WTC11 (cell line): ENCODE results near the gene ASPN. TPM values are rescaled to one million over a fixed set of nuclear protein-coding genes. Genes with fewer than 3 reads are reported as not detected.

Source experiments
- ATAC-seq: fragments of 200-7000 bp; cut with Tn5 transposase; 2 replicates; pipeline ENCODE4 v1.10.0; 2021; ENCODE audit warnings: mild to moderate bottlenecking, moderate library complexity
- CTCF ChIA-PET: fragments of 300-600 bp; sonication (Branson Sonifier 250); formaldehyde crosslinking; loops from one replicate; lab custom pipeline; 2021; ENCODE audit warnings: antibody characterized with exemption; lab: Charles Lee
- POLR2A ChIA-PET: fragments of 350-600 bp; sonication (Branson Sonifier 250); formaldehyde crosslinking; loops from one replicate; lab custom pipeline; 2021; ENCODE audit warnings: antibody characterized with exemption; lab: Charles Lee
- DNase-seq: peaks from one replicate; pipeline ENCODE4 v3.0.0; 2021; ENCODE audit warnings: low spot score
- H3K27ac Mint-ChIP-seq: 2 replicates; pipeline ENCODE4 v1.8.0; 2021; ENCODE audit warnings: mixed read lengths
- H3K27me3 Mint-ChIP-seq: 2 replicates; pipeline ENCODE4 v1.8.0; 2021; ENCODE audit warnings: low read depth, mild to moderate bottlenecking, moderate library complexity, mixed read lengths
- H3K36me3 Mint-ChIP-seq: 2 replicates; pipeline ENCODE4 v1.8.0; 2021; ENCODE audit warnings: mixed read lengths
- H3K4me1 Mint-ChIP-seq: 2 replicates; pipeline ENCODE4 v1.8.0; 2022; ENCODE audit warnings: mixed read lengths
- H3K4me3 Mint-ChIP-seq: 2 replicates; pipeline ENCODE4 v1.8.0; 2021; ENCODE audit warnings: mild to moderate bottlenecking, moderate library complexity, mixed read lengths
- H3K9me3 Mint-ChIP-seq: 2 replicates; pipeline ENCODE4 v1.8.0; 2021; ENCODE audit warnings: mixed read lengths
- NFE2L1 ChIP-seq: sonication (generic); formaldehyde crosslinking; IDR thresholded peaks from 2 replicates; pipeline ENCODE4 v1.8.1; 2023; ENCODE audit warnings: missing genetic modification reagents
- SMAD3 ChIP-seq: sonication (generic); formaldehyde crosslinking; IDR thresholded peaks from 2 replicates; pipeline ENCODE4 v1.8.0; 2022; ENCODE audit warnings: missing genetic modification reagents, mild to moderate bottlenecking, borderline replicate concordance
- TEAD1 ChIP-seq: sonication (generic); formaldehyde crosslinking; IDR thresholded peaks from 2 replicates; pipeline ENCODE4 v1.8.0; 2022; ENCODE audit warnings: mild to moderate bottlenecking, missing genetic modification reagents
- TEAD4 ChIP-seq: sonication (generic); formaldehyde crosslinking; IDR thresholded peaks from 2 replicates; pipeline ENCODE4 v1.8.0; 2022; ENCODE audit warnings: mild to moderate bottlenecking, missing genetic modification reagents
- total RNA-seq: library from RNA; stranded (reverse); gene quantifications from 3 replicates; pipeline ENCODE4 v1.2.3, GENCODE V29; 2021
- TF ChIP-seq, protein P1 (sequence below): sonication (generic); formaldehyde crosslinking; IDR thresholded peaks from 2 replicates; pipeline ENCODE4 v1.8.1; 2023; ENCODE audit warnings: mild to moderate bottlenecking, missing genetic modification reagents
- TF ChIP-seq, protein P2 (sequence below): sonication (generic); formaldehyde crosslinking; IDR thresholded peaks from 2 replicates; pipeline ENCODE4 v1.8.0; 2023; ENCODE audit warnings: missing genetic modification reagents
- TF ChIP-seq, protein P3 (sequence below): fragments of 250-450 bp; sonication (Bioruptor Pico); conservative IDR thresholded peaks from 2 replicates; pipeline ENCODE4 v1.9.0; 2021; ENCODE audit warnings: mild to moderate bottlenecking
- TF ChIP-seq, protein P4 (sequence below): fragments of 250-450 bp; sonication (Bioruptor Pico); IDR thresholded peaks from 2 replicates; pipeline ENCODE4 v1.9.0; 2021; ENCODE audit warnings: mild to moderate bottlenecking
- TF ChIP-seq, protein P5 (sequence below): sonication (generic); formaldehyde crosslinking; IDR thresholded peaks from 2 replicates; pipeline ENCODE4 v1.8.0; 2023; ENCODE audit warnings: missing genetic modification reagents, mild to moderate bottlenecking, borderline replicate concordance
- TF ChIP-seq, protein P6 (sequence below): sonication (generic); formaldehyde crosslinking; IDR thresholded peaks from 2 replicates; pipeline ENCODE4 v1.8.0; 2022; ENCODE audit warnings: mild to moderate bottlenecking, missing genetic modification reagents
- TF ChIP-seq, protein P7 (sequence below): sonication (generic); formaldehyde crosslinking; IDR thresholded peaks from 2 replicates; pipeline ENCODE4 v1.8.1; 2022; ENCODE audit warnings: mild to moderate bottlenecking, moderate library complexity, missing genetic modification reagents
- TF ChIP-seq, protein P8 (sequence below): sonication (generic); formaldehyde crosslinking; IDR thresholded peaks from 2 replicates; pipeline ENCODE4 v1.8.0; 2022; ENCODE audit warnings: mild to moderate bottlenecking, missing genetic modification reagents
- TF ChIP-seq, protein P9 (sequence below): sonication (generic); formaldehyde crosslinking; IDR thresholded peaks from 2 replicates; pipeline ENCODE4 v1.8.1; 2022; ENCODE audit warnings: missing genetic modification reagents, borderline replicate concordance

ASPN gene
- total RNA-seq, 1 experiment from 2014 or later = not detected

DNA sequence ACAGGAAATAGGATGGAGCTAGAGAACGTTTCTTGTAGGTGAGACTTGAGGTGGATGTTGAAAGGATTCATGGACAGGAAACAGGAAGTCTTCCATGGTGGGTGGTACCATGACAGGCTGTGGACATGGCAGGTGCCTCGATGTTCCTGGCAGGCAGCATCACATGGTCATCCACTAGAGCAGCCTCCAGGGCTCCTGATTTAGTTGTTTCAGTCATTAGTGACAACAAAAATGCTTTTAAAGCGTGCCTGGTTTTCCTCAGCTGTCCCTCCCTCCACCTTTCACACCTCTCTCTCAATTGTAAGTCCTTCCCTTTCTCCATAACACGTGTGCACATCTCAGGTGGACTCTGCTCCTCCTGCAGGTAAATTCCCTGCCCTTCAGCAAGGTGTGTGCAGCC is 25.2 kb upstream of the ASPN start (continued):
- TF ChIP-seq, protein P1, sequence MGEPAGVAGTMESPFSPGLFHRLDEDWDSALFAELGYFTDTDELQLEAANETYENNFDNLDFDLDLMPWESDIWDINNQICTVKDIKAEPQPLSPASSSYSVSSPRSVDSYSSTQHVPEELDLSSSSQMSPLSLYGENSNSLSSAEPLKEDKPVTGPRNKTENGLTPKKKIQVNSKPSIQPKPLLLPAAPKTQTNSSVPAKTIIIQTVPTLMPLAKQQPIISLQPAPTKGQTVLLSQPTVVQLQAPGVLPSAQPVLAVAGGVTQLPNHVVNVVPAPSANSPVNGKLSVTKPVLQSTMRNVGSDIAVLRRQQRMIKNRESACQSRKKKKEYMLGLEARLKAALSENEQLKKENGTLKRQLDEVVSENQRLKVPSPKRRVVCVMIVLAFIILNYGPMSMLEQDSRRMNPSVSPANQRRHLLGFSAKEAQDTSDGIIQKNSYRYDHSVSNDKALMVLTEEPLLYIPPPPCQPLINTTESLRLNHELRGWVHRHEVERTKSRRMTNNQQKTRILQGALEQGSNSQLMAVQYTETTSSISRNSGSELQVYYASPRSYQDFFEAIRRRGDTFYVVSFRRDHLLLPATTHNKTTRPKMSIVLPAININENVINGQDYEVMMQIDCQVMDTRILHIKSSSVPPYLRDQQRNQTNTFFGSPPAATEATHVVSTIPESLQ (CRISPR knock-in tag) = no peak
- TF ChIP-seq, protein P2, sequence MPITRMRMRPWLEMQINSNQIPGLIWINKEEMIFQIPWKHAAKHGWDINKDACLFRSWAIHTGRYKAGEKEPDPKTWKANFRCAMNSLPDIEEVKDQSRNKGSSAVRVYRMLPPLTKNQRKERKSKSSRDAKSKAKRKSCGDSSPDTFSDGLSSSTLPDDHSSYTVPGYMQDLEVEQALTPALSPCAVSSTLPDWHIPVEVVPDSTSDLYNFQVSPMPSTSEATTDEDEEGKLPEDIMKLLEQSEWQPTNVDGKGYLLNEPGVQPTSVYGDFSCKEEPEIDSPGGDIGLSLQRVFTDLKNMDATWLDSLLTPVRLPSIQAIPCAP (CRISPR knock-in tag) = no peak
- TF ChIP-seq SMAD3 (CRISPR knock-in tag) (no peak), TEAD4 (CRISPR knock-in tag) (no peak), NFE2L1 (no peak)
- TF ChIP-seq, protein P3, sequence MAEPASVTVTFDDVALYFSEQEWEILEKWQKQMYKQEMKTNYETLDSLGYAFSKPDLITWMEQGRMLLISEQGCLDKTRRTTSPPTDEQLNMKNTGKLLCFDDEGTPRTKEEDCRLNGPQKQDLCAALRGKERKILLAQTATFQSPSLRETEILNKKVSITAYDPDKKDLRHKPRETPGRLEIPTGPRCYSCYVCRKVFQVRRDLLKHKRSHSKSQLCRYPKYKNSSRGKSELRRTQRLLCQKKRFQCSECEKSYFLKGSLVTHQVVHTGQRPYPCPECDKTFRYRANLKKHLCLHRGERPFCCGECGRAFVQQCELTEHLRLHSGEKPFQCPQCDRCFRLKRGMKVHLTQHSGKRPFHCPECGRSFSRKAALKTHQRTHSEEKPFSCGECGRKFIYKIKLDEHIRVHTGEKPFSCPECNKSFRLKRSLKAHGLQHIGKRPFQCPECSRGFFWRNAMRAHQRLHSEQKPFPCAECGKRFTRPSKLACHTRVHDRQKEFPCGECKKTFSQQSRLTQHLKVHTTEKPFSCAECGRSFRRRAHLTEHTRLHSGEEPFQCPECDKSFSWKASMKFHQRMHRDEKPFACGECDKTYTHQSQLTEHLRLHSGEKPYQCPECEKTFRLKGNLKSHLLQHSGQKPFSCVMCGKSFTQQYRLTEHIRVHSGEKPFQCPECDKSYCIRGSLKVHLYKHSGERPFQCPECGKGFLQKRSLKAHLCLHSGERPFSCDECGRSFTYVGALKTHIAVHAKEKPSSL (CRISPR knock-in tag) = no peak
- TF ChIP-seq, protein P4, sequence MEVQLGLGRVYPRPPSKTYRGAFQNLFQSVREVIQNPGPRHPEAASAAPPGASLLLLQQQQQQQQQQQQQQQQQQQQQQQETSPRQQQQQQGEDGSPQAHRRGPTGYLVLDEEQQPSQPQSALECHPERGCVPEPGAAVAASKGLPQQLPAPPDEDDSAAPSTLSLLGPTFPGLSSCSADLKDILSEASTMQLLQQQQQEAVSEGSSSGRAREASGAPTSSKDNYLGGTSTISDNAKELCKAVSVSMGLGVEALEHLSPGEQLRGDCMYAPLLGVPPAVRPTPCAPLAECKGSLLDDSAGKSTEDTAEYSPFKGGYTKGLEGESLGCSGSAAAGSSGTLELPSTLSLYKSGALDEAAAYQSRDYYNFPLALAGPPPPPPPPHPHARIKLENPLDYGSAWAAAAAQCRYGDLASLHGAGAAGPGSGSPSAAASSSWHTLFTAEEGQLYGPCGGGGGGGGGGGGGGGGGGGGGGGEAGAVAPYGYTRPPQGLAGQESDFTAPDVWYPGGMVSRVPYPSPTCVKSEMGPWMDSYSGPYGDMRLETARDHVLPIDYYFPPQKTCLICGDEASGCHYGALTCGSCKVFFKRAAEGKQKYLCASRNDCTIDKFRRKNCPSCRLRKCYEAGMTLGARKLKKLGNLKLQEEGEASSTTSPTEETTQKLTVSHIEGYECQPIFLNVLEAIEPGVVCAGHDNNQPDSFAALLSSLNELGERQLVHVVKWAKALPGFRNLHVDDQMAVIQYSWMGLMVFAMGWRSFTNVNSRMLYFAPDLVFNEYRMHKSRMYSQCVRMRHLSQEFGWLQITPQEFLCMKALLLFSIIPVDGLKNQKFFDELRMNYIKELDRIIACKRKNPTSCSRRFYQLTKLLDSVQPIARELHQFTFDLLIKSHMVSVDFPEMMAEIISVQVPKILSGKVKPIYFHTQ (CRISPR knock-in tag) = no peak
- TF ChIP-seq, protein P5, sequence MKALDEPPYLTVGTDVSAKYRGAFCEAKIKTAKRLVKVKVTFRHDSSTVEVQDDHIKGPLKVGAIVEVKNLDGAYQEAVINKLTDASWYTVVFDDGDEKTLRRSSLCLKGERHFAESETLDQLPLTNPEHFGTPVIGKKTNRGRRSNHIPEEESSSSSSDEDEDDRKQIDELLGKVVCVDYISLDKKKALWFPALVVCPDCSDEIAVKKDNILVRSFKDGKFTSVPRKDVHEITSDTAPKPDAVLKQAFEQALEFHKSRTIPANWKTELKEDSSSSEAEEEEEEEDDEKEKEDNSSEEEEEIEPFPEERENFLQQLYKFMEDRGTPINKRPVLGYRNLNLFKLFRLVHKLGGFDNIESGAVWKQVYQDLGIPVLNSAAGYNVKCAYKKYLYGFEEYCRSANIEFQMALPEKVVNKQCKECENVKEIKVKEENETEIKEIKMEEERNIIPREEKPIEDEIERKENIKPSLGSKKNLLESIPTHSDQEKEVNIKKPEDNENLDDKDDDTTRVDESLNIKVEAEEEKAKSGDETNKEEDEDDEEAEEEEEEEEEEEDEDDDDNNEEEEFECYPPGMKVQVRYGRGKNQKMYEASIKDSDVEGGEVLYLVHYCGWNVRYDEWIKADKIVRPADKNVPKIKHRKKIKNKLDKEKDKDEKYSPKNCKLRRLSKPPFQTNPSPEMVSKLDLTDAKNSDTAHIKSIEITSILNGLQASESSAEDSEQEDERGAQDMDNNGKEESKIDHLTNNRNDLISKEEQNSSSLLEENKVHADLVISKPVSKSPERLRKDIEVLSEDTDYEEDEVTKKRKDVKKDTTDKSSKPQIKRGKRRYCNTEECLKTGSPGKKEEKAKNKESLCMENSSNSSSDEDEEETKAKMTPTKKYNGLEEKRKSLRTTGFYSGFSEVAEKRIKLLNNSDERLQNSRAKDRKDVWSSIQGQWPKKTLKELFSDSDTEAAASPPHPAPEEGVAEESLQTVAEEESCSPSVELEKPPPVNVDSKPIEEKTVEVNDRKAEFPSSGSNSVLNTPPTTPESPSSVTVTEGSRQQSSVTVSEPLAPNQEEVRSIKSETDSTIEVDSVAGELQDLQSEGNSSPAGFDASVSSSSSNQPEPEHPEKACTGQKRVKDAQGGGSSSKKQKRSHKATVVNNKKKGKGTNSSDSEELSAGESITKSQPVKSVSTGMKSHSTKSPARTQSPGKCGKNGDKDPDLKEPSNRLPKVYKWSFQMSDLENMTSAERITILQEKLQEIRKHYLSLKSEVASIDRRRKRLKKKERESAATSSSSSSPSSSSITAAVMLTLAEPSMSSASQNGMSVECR (CRISPR knock-in tag) = no peak

DNA sequence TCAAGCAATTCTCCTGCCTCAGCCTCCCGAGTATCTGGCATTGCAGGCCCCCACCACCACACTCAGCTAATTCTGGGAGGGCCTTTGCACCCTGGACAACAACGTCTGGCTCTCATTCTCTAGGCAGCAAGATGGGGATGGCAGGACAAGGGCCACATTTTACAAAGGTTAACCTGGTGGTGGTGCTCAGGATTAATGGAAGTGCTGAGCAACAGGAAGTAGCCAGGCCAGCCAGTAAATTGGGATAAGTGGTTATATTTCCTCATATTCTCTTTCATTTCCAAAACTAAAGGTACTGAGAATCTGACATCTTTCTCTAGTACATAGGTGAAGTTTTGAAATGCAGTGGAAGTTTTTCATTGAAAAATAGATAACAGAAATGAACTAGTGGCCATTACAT is 24.7 kb upstream of the ASPN start:
- POLR2A ChIA-PET = no interaction called here
- no peak for ATAC-seq
- peaks cover 14% of the 10 kb centered on the region for H3K4me1 Mint-ChIP-seq

More for the DNA sequence above, 24.7 kb upstream of the ASPN start:
- no peak for DNase-seq
- TF ChIP-seq, protein P6, sequence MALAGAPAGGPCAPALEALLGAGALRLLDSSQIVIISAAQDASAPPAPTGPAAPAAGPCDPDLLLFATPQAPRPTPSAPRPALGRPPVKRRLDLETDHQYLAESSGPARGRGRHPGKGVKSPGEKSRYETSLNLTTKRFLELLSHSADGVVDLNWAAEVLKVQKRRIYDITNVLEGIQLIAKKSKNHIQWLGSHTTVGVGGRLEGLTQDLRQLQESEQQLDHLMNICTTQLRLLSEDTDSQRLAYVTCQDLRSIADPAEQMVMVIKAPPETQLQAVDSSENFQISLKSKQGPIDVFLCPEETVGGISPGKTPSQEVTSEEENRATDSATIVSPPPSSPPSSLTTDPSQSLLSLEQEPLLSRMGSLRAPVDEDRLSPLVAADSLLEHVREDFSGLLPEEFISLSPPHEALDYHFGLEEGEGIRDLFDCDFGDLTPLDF (CRISPR knock-in tag) = no peak
- TF ChIP-seq, protein P7, sequence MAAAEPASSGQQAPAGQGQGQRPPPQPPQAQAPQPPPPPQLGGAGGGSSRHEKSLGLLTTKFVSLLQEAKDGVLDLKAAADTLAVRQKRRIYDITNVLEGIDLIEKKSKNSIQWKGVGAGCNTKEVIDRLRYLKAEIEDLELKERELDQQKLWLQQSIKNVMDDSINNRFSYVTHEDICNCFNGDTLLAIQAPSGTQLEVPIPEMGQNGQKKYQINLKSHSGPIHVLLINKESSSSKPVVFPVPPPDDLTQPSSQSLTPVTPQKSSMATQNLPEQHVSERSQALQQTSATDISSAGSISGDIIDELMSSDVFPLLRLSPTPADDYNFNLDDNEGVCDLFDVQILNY (CRISPR knock-in tag) = no peak
- TF ChIP-seq, protein P8, sequence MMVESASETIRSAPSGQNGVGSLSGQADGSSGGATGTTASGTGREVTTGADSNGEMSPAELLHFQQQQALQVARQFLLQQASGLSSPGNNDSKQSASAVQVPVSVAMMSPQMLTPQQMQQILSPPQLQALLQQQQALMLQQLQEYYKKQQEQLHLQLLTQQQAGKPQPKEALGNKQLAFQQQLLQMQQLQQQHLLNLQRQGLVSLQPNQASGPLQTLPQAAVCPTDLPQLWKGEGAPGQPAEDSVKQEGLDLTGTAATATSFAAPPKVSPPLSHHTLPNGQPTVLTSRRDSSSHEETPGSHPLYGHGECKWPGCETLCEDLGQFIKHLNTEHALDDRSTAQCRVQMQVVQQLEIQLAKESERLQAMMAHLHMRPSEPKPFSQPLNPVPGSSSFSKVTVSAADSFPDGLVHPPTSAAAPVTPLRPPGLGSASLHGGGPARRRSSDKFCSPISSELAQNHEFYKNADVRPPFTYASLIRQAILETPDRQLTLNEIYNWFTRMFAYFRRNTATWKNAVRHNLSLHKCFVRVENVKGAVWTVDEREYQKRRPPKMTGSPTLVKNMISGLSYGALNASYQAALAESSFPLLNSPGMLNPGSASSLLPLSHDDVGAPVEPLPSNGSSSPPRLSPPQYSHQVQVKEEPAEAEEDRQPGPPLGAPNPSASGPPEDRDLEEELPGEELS (CRISPR knock-in tag) = no peak
- TF ChIP-seq, protein P9, sequence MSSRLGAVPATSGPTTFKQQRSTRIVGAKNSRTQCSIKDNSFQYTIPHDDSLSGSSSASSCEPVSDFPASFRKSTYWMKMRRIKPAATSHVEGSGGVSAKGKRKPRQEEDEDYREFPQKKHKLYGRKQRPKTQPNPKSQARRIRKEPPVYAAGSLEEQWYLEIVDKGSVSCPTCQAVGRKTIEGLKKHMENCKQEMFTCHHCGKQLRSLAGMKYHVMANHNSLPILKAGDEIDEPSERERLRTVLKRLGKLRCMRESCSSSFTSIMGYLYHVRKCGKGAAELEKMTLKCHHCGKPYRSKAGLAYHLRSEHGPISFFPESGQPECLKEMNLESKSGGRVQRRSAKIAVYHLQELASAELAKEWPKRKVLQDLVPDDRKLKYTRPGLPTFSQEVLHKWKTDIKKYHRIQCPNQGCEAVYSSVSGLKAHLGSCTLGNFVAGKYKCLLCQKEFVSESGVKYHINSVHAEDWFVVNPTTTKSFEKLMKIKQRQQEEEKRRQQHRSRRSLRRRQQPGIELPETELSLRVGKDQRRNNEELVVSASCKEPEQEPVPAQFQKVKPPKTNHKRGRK (CRISPR knock-in tag) = no peak
- no peak for TF ChIP-seq TEAD1 (CRISPR knock-in tag)
- H3K9me3 Mint-ChIP-seq = no peaks in the 10 kb centered on the region
- CTCF ChIA-PET = no interaction called here
- no peak overlapping the region for H3K27ac Mint-ChIP-seq
- H3K27me3 Mint-ChIP-seq = no peaks in the 10 kb centered on the region
- H3K36me3 Mint-ChIP-seq = no peaks in the 10 kb centered on the region
- H3K4me3 Mint-ChIP-seq = no peak overlapping the region
